ENCODE results near the gene HPS1. TPM values are rescaled to one million over a fixed set of nuclear protein-coding genes. Genes with fewer than 3 reads are reported as not detected.

The HPS1 gene
- total RNA-seq, 1 experiment from 2014 or later, result 146 TPM

DNA sequence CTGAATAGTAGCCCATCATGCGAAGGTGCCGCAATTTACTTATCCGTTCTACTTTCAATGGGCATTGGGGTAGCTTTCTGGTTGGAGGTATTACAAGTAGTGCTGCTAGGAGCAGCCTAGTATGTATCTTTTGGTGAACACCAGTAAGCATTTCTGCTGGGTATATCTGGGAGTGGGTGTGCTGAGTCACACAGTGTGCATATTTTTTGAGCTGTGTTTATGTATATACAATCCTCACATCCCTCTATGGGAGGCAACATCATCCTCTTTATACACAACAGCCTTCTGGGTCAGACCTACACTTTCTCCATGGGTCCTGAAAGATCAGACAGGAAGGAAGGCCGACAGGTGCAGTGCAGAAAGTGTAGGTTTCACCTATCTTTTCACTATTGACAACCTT lies 68.0 kb downstream of the HPS1 start:
- no peak overlapping the region for H3K27ac ChIP-seq (ENCODE audit: low read length)
- intact Hi-C loops (cut with micrococcal nuclease; ENCODE audit: unreplicated experiment), result no loop called here
- H3K36me3 ChIP-seq (ENCODE audit: control insufficient read depth, insufficient read depth, low read length), result no peaks in the 10 kb centered on the region
- TF ChIP-seq, protein P1, sequence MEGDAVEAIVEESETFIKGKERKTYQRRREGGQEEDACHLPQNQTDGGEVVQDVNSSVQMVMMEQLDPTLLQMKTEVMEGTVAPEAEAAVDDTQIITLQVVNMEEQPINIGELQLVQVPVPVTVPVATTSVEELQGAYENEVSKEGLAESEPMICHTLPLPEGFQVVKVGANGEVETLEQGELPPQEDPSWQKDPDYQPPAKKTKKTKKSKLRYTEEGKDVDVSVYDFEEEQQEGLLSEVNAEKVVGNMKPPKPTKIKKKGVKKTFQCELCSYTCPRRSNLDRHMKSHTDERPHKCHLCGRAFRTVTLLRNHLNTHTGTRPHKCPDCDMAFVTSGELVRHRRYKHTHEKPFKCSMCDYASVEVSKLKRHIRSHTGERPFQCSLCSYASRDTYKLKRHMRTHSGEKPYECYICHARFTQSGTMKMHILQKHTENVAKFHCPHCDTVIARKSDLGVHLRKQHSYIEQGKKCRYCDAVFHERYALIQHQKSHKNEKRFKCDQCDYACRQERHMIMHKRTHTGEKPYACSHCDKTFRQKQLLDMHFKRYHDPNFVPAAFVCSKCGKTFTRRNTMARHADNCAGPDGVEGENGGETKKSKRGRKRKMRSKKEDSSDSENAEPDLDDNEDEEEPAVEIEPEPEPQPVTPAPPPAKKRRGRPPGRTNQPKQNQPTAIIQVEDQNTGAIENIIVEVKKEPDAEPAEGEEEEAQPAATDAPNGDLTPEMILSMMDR (IDR thresholded peaks at IDR 0.05), result no peak
- TF ChIP-seq POLR2AphosphoS5 (IDR thresholded peaks at IDR 0.05; ENCODE audit: low read depth, low read length), result no peak
- TF ChIP-seq TCF7L2 (IDR thresholded peaks at IDR 0.05; ENCODE audit: low read depth, low read length), result no peak
- no peak for TF ChIP-seq SIN3A (IDR thresholded peaks at IDR 0.05; ENCODE audit: borderline replicate concordance, insufficient read depth, low read depth, low read length)
- TF ChIP-seq, protein P2, sequence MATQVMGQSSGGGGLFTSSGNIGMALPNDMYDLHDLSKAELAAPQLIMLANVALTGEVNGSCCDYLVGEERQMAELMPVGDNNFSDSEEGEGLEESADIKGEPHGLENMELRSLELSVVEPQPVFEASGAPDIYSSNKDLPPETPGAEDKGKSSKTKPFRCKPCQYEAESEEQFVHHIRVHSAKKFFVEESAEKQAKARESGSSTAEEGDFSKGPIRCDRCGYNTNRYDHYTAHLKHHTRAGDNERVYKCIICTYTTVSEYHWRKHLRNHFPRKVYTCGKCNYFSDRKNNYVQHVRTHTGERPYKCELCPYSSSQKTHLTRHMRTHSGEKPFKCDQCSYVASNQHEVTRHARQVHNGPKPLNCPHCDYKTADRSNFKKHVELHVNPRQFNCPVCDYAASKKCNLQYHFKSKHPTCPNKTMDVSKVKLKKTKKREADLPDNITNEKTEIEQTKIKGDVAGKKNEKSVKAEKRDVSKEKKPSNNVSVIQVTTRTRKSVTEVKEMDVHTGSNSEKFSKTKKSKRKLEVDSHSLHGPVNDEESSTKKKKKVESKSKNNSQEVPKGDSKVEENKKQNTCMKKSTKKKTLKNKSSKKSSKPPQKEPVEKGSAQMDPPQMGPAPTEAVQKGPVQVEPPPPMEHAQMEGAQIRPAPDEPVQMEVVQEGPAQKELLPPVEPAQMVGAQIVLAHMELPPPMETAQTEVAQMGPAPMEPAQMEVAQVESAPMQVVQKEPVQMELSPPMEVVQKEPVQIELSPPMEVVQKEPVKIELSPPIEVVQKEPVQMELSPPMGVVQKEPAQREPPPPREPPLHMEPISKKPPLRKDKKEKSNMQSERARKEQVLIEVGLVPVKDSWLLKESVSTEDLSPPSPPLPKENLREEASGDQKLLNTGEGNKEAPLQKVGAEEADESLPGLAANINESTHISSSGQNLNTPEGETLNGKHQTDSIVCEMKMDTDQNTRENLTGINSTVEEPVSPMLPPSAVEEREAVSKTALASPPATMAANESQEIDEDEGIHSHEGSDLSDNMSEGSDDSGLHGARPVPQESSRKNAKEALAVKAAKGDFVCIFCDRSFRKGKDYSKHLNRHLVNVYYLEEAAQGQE (IDR thresholded peaks at IDR 0.05; ENCODE audit: insufficient read depth in 1 of 2, low read depth in 2 of 2, low read length in 1 of 2), result no peak
- ChIA-PET CTCF (no interaction called here), POLR2A (no interaction called here)
- no TSS peak for BruUV-seq (replicated peaks)
- no peaks in the 10 kb centered on the region for H3K4me1 ChIP-seq (ENCODE audit: control insufficient read depth, insufficient read depth, low read length)
- H3K4me3 ChIP-seq (ENCODE audit: low read depth in 2 of 2, low read length in 2 of 2), result no peak overlapping the region
- no peak for ATAC-seq
- DNase-seq (ENCODE audit: low read depth, low spot score), result no peak
- in situ Hi-C loops (cut with HindIII; ENCODE audit: low pct_unique_long_range_greater_than_20kb, low sequenced_read_pairs), result no loop called here
- H3K9me3 ChIP-seq (ENCODE audit: control insufficient read depth, insufficient read depth, low read depth, low read length), result no peaks in the 10 kb centered on the region
- H3K27me3 ChIP-seq (ENCODE audit: control insufficient read depth, insufficient read depth, low read length), result peaks cover 3% of the 10 kb centered on the region

DNA sequence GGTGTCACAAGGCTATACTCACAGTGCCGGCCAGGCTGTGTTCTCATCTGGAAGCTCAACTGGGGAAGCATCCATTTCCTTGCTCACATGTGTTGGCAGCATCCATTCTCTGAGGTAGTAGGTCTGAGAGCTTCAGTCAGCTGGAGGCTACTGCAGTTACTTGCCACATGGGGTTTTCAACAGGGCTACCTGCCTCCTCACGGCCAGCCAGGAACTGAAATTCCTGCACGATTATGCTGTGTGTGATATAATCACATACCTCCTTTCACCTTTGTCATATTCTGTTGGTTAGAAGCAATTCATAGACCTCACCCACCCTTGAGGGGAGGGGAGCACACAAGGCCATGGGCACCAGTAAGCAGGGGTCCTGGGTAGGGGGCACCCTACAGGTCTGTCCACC lies 69.2 kb downstream of the HPS1 start:
- Histone ChIP-seq H3K4me3 (ENCODE audit: low read depth in 2 of 2, low read length in 2 of 2) (no peak overlapping the region), H3K36me3 (ENCODE audit: control insufficient read depth, insufficient read depth, low read length) (no peaks in the 10 kb centered on the region), H3K27ac (ENCODE audit: low read length) (no peak overlapping the region), H3K9me3 (ENCODE audit: control insufficient read depth, insufficient read depth, low read depth, low read length) (no peaks in the 10 kb centered on the region), H3K4me1 (ENCODE audit: control insufficient read depth, insufficient read depth, low read length) (no peaks in the 10 kb centered on the region), H3K27me3 (ENCODE audit: control insufficient read depth, insufficient read depth, low read length) (peaks cover 3% of the 10 kb centered on the region)
- ATAC-seq (no peak), DNase-seq (ENCODE audit: low read depth, low spot score) (no peak)
- BruUV-seq (replicated peaks), result no TSS peak
- ChIA-PET POLR2A (no interaction called here), CTCF (no interaction called here)
- TF ChIP-seq POLR2AphosphoS5 (IDR thresholded peaks at IDR 0.05; ENCODE audit: low read depth, low read length), result no peak
- TF ChIP-seq, protein P2 (IDR thresholded peaks at IDR 0.05; ENCODE audit: insufficient read depth in 1 of 2, low read depth in 2 of 2, low read length in 1 of 2), result no peak
- TF ChIP-seq SIN3A (IDR thresholded peaks at IDR 0.05; ENCODE audit: borderline replicate concordance, insufficient read depth, low read depth, low read length), result no peak
- TF ChIP-seq TCF7L2 (IDR thresholded peaks at IDR 0.05; ENCODE audit: low read depth, low read length), result no peak
- TF ChIP-seq, protein P1 (IDR thresholded peaks at IDR 0.05), result no peak
- intact Hi-C loops (cut with micrococcal nuclease; ENCODE audit: unreplicated experiment), result no loop called here
- in situ Hi-C loops (cut with HindIII; ENCODE audit: low pct_unique_long_range_greater_than_20kb, low sequenced_read_pairs), result no loop called here

Measured in Panc1 (cell line).